ENCODE data around the gene HLA-DPA1. TPM values are rescaled to one million over a fixed set of nuclear protein-coding genes. Genes with fewer than 3 reads are reported as not detected.

HLA-DPA1 gene
- total RNA-seq, 1 experiment from 2014 or later, result not detected

DNA sequence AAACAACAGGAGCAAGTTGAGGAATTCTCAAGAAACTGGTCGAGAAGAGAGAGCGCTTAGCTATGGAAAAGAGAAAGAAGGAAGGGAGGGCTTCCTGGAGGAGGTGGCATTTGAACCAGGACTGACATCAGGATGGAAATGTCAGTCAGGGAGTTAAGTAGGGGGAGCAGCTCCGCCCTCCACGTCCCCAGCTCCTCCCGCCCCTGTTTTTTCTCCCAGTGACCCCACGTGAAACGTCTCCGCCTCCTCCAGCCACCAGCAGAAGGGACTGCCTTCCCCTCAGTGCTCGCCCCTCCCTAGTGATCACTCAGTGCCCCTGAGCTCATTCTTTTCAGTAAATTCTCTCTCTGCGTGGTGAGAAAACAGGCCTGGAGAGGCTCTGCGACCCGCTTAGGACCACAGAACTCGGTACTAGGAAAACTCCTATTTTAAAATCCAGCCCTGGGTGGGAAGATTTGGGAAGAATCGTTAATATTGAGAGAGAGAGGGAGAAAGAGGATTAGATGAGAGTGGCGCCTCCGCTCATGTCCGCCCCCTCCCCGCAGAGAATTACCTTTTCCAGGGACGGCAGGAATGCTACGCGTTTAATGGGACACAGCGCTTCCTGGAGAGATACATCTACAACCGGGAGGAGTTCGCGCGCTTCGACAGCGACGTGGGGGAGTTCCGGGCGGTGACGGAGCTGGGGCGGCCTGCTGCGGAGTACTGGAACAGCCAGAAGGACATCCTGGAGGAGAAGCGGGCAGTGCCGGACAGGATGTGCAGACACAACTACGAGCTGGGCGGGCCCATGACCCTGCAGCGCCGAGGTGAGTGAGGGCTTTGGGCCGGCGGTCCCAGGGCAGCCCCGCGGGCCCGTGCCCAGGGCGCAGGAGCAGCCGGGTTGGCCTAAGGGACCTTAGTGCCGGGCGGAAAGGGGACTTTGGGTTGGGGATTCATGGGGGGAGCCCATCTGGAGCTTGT lies 7.0 kb upstream of the HLA-DPA1 start:
- no peak overlapping the region for H3K27ac ChIP-seq
- H3K4me3 ChIP-seq, result no peak overlapping the region
- no peaks in the 10 kb centered on the region for H3K36me3 ChIP-seq
- H3K27me3 ChIP-seq (replicated peaks), result peaks cover 29% of the 10 kb centered on the region
- no peak for DNase-seq (ENCODE audit: low read depth in 1 of 2, low spot score in 2 of 2)
- no peaks in the 10 kb centered on the region for H3K9me3 ChIP-seq (replicated peaks)
- no peaks in the 10 kb centered on the region for H3K4me1 ChIP-seq (replicated peaks)

DNA sequence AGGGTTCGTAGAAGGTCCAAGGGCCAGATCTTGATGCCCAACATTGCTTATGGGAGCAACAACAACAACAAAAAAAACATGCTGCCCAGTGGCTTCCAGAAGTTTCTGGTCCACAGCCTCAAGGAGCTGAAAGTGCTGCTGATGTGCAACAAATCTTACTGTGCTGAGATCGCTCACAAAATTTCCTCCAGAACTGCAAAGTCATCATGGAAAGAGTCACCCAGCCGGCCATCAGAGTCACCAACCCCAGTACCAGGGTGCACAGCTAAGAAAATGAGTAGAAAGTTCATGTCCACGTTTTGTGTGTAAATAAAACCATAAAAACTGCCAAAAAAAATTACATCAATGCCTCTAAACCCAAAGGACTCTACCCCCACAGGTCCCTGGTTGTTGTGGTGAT lies 6.1 kb upstream of the HLA-DPA1 start:
- Histone ChIP-seq H3K4me1 (replicated peaks) (no peaks in the 10 kb centered on the region), H3K36me3 (no peaks in the 10 kb centered on the region), H3K27ac (no peak overlapping the region), H3K4me3 (no peak overlapping the region), H3K27me3 (replicated peaks) (peaks cover 27% of the 10 kb centered on the region), H3K9me3 (replicated peaks) (no peaks in the 10 kb centered on the region)
- DNase-seq (ENCODE audit: low read depth in 1 of 2, low spot score in 2 of 2), result no peak

DNA sequence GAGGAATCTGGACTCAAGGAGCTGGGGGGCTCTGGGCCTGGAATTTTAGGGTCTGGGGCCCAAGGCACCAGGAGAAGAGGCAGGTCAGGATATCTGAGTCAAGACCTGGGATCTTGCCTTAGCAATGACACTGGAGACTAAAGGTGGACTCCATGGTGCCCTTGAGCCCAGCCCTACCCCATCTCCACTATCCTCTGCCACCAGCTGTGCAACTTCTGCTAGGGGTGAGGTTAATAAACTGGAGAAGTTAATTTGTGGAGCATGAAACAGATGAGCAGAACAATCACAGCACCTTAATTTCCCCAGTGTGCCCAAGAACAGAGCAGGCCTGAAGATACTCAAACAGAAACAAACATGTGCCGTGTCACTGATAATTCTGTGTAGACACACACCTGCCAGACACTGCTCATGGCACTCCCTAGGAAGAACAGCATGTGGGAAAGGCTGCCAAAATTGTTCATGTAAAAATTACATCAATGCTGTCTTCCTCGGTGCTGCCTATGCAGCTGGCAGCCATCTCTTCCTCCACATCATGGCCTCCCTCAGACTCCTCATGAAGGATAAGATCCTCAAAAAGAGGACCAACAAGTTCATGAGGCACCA lies 5.6 kb upstream of the HLA-DPA1 start:
- Histone ChIP-seq H3K9me3 (replicated peaks) (no peaks in the 10 kb centered on the region), H3K27ac (no peak overlapping the region), H3K4me1 (replicated peaks) (no peaks in the 10 kb centered on the region), H3K4me3 (no peak overlapping the region), H3K27me3 (replicated peaks) (peaks cover 24% of the 10 kb centered on the region), H3K36me3 (no peaks in the 10 kb centered on the region)
- DNase-seq (ENCODE audit: low read depth in 1 of 2, low spot score in 2 of 2), result no peak

DNA sequence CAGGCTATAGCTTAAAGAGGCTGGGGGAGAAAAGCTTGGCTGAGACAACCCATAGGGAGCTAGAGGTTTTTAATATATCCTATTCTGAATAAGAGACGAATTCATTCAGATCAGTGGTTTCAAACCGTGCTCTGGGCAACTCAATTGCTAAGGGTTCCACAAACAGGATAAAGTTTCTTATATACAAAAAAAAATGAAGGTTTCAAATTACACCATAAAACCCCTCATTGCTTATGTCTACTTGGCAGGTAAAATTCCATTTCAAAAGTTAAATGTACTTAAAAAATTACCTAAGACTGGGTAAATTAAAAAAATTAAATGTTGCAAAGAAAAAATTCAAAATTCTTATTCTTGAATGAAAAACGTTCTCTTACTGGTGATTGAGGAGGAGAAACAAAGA lies 5.0 kb upstream of the HLA-DPA1 start:
- H3K4me3 ChIP-seq, result no peak overlapping the region
- no peak for DNase-seq (ENCODE audit: low read depth in 1 of 2, low spot score in 2 of 2)
- no peak overlapping the region for H3K27ac ChIP-seq
- H3K27me3 ChIP-seq (replicated peaks), result peaks cover 24% of the 10 kb centered on the region
- H3K4me1 ChIP-seq (replicated peaks), result no peaks in the 10 kb centered on the region
- no peaks in the 10 kb centered on the region for H3K36me3 ChIP-seq
- no peaks in the 10 kb centered on the region for H3K9me3 ChIP-seq (replicated peaks)

DNA sequence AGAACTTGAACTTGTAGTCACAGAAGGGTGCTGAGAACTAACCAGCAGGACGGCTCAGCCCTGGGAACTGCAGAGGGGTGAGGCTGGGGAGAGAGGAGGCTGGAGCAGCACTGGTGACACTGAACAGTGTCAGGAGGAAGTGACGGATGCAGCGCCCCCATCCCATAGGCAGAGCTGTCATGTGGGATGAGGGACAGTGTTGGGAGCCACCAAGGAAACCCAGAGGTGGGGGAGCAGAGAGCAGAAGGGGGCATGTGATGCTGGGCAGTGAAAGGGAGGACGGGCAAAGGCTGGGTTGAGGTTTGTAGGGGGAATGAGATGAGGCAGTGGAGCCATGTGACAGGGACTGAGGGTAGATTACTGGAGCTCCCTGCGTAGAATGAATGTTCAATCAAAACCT lies 4.5 kb upstream of the HLA-DPA1 start:
- Histone ChIP-seq H3K4me3 (no peak overlapping the region), H3K9me3 (replicated peaks) (no peaks in the 10 kb centered on the region), H3K27ac (no peak overlapping the region), H3K27me3 (replicated peaks) (peaks cover 24% of the 10 kb centered on the region), H3K36me3 (no peaks in the 10 kb centered on the region), H3K4me1 (replicated peaks) (no peaks in the 10 kb centered on the region)
- no peak for DNase-seq (ENCODE audit: low read depth in 1 of 2, low spot score in 2 of 2)

DNA sequence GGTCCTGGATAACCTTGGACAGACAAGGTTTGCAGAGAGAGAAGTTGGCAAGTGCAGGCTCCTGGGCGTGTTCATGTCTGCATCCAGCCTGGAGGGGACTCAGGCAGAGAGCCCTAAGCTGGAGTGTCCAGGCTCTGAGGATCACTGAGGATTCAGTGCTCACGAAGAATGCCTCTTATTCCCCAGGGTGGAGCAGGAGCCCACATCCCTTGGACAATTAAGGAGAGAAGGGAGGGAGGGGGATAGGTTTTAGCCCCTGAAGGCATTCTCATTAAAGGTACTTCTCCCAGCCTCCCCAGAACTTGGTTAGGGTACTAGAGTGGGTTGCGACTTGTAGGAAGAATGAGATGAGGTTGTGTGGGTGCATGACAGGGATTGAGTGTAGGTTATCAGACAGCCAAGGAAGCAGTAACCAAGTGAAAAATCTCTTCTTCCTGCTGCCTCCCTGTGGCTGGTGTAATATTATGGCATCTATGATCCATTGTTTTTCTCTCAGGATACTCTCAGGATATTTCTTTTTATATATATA lies 3.0 kb upstream of the HLA-DPA1 start:
- Histone ChIP-seq H3K4me1 (replicated peaks) (no peaks in the 10 kb centered on the region), H3K27me3 (replicated peaks) (peaks cover 32% of the 10 kb centered on the region), H3K36me3 (no peaks in the 10 kb centered on the region), H3K4me3 (no peak overlapping the region), H3K9me3 (replicated peaks) (no peaks in the 10 kb centered on the region), H3K27ac (no peak overlapping the region)
- DNase-seq (ENCODE audit: low read depth in 1 of 2, low spot score in 2 of 2), result no peak

DNA sequence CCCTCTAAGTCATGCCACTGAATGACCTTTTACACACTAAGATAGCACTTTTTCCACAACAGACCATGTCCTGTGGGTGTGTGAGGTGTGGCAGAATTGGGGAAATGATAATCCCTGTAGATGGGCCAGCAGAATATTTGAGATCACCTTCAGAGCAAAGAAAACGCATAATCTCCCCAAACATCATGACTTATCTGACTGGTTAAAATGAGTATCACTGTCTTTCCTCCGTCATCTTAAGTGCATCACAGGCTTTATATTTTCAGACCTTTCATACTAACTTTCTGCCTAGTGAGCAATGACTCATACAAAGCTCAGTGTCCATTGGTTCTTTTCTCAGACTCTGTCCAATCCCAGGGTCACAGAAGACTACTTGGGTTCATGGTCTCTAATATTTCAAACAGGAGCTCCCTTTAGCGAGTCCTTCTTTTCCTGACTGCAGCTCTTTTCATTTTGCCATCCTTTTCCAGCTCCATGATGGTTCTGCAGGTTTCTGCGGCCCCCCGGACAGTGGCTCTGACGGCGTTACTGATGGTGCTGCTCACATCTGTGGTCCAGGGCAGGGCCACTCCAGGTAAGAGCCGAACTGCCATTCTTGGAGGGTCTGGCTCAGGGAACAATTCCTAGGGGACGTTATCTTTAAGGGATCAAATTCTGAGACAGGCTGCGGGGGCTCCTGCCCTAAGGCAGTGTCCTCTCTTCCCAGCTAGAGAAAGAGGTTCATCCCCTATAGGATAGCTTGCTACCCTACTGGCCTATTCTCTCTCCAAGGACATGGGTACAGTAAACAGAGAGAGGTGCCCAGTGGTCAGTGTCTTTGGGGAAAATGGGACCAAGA lies 2.3 kb upstream of the HLA-DPA1 start, which contains the start of gene HLA-DPB1:
Gene HLA-DPB1 (plus strand): TSS at position 423 of the 838 bp plus-strand sequence. CDS start 52 bp downstream, at position 475.
- H3K9me3 ChIP-seq (replicated peaks), result no peaks in the 10 kb centered on the region
- peak in 1 of 2 experiments; percentile 18 for DNase-seq (ENCODE audit: low read depth in 1 of 2, low spot score in 2 of 2)
- H3K4me1 ChIP-seq (replicated peaks), result no peaks in the 10 kb centered on the region

DNA sequence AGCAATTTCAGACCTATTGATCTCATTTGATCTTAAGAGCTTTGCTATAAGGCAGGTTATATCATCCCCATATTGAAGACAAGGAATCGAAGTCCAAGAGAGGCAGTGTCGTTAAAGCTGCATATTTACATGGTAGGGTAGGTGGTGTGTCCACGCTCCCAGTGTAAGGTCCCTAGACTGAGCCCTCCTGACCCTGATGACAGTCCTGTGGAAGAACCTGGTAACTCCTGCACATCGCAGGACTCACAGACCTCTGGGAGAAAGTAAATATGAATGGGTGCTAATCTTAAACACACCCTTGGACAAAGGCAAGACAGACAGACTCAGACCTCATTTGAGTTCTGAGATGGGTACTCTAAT lies 1.7 kb upstream of the HLA-DPA1 start:
- peaks cover 30% of the 10 kb centered on the region for H3K27me3 ChIP-seq (replicated peaks)
- H3K4me1 ChIP-seq (replicated peaks), result no peaks in the 10 kb centered on the region
- no peak overlapping the region for H3K27ac ChIP-seq
- H3K9me3 ChIP-seq (replicated peaks), result no peaks in the 10 kb centered on the region
- H3K4me3 ChIP-seq, result no peak overlapping the region
- no peak for DNase-seq (ENCODE audit: low read depth in 1 of 2, low spot score in 2 of 2)
- H3K36me3 ChIP-seq, result no peaks in the 10 kb centered on the region

More for the DNA sequence above, 2.3 kb upstream of the HLA-DPA1 start, which contains the start of gene HLA-DPB1:
- H3K4me3 ChIP-seq, result no peak within 1 kb of the TSS
- no peaks in the 10 kb centered on the region for H3K36me3 ChIP-seq
- H3K27me3 ChIP-seq (replicated peaks), result peaks cover 32% of the 10 kb centered on the region
- no peak within 1 kb of the TSS for H3K27ac ChIP-seq

DNA sequence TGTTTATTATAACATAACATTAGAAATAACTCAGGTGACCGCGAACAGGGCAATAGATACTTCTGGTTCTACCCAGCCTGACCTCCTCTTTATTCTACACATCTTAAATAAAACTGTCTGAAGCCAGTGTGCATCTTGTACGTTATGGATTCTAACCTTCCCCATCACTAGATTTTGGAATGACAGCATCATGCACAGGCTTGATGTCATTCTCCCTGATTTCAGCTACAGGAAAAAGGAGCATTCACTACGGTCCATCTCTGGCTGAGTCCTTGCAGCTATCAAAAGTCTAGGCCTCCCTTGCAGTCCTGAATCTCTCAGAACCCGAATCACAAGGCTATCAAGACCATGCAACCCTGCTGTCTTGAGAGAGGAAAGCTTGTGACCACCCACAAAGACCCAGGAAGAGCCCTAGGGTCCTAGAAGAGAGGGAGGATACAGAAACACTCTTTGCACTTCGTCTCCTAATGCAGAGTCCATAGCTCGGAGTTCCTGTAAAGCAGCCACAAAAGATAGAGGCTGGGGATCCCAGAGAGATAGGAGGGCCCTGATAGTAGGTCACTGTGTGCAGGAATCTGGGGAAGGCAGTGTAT lies 845 bp downstream of the HLA-DPA1 start:
- no peak overlapping the region for H3K27ac ChIP-seq
- no peaks in the 10 kb centered on the region for H3K4me1 ChIP-seq (replicated peaks)
- peaks cover 23% of the 10 kb centered on the region; the same call in 1 of the 2 replicates for H3K27me3 ChIP-seq (replicated peaks)
- DNase-seq (ENCODE audit: low read depth in 1 of 2, low spot score in 2 of 2), result no peak
- no peaks in the 10 kb centered on the region for H3K9me3 ChIP-seq (replicated peaks)
- no peak overlapping the region for H3K4me3 ChIP-seq
- no peaks in the 10 kb centered on the region for H3K36me3 ChIP-seq

DNA sequence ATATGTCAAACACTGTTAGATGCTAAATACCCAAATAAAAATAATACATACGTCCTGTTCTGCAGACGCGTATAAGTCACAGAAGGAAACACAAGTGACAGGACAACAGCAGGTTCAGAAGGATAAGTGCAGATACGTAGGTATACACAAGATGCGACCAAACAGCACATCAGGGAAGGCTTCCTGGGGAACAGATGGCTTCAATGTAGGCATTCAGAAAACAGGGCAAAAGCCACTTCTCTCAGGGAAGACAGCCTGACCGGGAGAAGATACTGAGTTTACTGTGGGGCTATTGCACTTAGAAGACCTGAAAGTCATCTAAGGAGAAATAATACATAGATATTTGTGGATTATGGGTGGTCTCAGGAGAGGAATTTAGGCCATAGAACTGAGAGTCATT lies 1.9 kb downstream of the HLA-DPA1 start:
- no peak overlapping the region for H3K27ac ChIP-seq
- H3K27me3 ChIP-seq (replicated peaks), result peaks cover 26% of the 10 kb centered on the region; the same call in 1 of the 2 replicates
- H3K36me3 ChIP-seq, result no peaks in the 10 kb centered on the region
- H3K4me3 ChIP-seq, result no peak overlapping the region
- no peaks in the 10 kb centered on the region for H3K4me1 ChIP-seq (replicated peaks)
- no peaks in the 10 kb centered on the region for H3K9me3 ChIP-seq (replicated peaks)
- DNase-seq (ENCODE audit: low read depth in 1 of 2, low spot score in 2 of 2), result no peak

DNA sequence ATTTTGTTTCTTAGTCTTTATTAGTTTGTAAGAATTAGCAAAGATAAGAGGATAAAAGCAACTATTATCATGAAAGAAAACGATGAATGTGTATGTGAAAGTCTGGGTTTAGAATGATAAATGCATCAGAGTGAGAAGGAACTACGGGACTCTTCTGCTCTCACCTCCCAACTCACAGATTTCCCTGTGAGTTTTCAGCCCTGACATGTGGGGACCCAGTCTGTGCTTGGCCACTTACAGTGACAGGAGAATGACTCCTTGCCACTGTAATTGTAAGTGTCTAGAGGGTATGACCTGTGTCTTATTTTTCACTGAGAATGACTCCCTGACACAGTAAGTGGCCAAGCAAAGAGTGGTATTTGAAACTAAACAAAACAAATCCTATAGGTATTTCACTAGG lies 2.5 kb downstream of the HLA-DPA1 start:
- Histone ChIP-seq H3K36me3 (no peaks in the 10 kb centered on the region), H3K27me3 (replicated peaks) (peaks cover 33% of the 10 kb centered on the region), H3K4me3 (no peak overlapping the region), H3K9me3 (replicated peaks) (no peaks in the 10 kb centered on the region), H3K4me1 (replicated peaks) (no peaks in the 10 kb centered on the region), H3K27ac (no peak overlapping the region)
- no peak for DNase-seq (ENCODE audit: low read depth in 1 of 2, low spot score in 2 of 2)

DNA sequence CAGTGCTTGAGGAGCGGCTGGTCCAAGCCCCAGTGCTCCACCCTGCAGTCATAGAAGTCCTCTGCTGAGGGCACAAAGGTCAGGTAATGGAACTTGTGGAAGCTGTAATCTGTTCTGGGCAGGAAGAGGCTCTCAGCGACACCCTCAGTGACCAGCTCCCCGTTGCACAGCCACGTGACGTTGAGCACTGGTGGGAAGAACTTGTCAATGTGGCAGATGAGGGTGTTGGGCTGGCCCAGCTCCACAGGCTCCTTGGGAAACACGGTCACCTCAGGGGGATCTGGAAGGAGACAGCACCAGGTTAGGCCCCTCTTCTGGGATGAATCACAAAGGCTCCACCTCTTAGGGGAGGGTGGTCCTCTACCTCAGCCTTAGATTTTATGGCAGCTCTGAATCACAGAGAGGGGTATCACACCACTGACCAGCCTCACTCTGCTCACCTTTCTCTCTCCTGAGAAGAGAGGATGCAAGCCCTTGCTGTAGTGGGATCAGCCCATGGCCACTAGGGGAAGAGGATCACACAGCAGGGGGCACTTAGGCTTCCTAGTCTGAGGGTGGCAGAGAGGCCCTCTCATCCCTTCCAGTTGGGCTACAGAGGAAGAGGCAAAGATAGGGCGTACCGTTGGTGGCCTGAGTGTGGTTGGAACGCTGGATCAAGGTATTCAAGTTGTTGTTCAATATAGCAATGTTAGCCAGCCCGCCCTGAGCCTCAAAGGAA lies 4.3 kb downstream of the HLA-DPA1 start:
- no peak overlapping the region for H3K27ac ChIP-seq
- H3K27me3 ChIP-seq (replicated peaks), result peaks cover 38% of the 10 kb centered on the region
- no peaks in the 10 kb centered on the region for H3K4me1 ChIP-seq (replicated peaks)
- no peaks in the 10 kb centered on the region for H3K9me3 ChIP-seq (replicated peaks)
- no peaks in the 10 kb centered on the region for H3K36me3 ChIP-seq
- no peak for DNase-seq (ENCODE audit: low read depth in 1 of 2, low spot score in 2 of 2)
- H3K4me3 ChIP-seq, result no peak overlapping the region
